Nephron progenitor cell (in vitro differentiated cells): ENCODE measurements around the gene PDIA6.

Experiments used
- DNase-seq: peaks from one replicate; pipeline ENCODE4 v3.0.0; 2021
- H3K27ac Mint-ChIP-seq: 2 replicates; pipeline ENCODE4 v1.8.0; 2021; ENCODE audit warnings: mild to moderate bottlenecking, moderate library complexity, mixed read lengths
- H3K27me3 Mint-ChIP-seq: 2 replicates; pipeline ENCODE4 v1.8.0; 2021; ENCODE audit warnings: mild to moderate bottlenecking, low read depth, mixed read lengths; ENCODE audit not compliant: poor library complexity
- H3K36me3 Mint-ChIP-seq: 2 replicates; pipeline ENCODE4 v1.8.0; 2021; ENCODE audit warnings: low read depth, mixed read lengths
- H3K4me1 Mint-ChIP-seq: 2 replicates; pipeline ENCODE4 v1.8.0; 2021; ENCODE audit warnings: mixed read lengths
- H3K4me3 Mint-ChIP-seq: 2 replicates; pipeline ENCODE4 v1.8.0; 2021; ENCODE audit warnings: mild to moderate bottlenecking, moderate library complexity, mixed read lengths
- H3K9me3 Mint-ChIP-seq: 2 replicates; pipeline ENCODE4 v1.8.0; 2021; ENCODE audit warnings: mild to moderate bottlenecking, moderate library complexity, mixed read lengths
- TF ChIP-seq, protein P1 (sequence below): fragments of 200-600 bp; sonication (generic); IDR thresholded peaks from 2 replicates; pipeline ENCODE4 v1.5.0; 2021; ENCODE audit warnings: antibody characterized with exemption

PDIA6 gene

GRCh38 chr2:10779776-10780490 is 32.7 kb downstream of the PDIA6 start:
- no peaks in the 10 kb centered on the region for H3K9me3 Mint-ChIP-seq
- TF ChIP-seq, protein P1, sequence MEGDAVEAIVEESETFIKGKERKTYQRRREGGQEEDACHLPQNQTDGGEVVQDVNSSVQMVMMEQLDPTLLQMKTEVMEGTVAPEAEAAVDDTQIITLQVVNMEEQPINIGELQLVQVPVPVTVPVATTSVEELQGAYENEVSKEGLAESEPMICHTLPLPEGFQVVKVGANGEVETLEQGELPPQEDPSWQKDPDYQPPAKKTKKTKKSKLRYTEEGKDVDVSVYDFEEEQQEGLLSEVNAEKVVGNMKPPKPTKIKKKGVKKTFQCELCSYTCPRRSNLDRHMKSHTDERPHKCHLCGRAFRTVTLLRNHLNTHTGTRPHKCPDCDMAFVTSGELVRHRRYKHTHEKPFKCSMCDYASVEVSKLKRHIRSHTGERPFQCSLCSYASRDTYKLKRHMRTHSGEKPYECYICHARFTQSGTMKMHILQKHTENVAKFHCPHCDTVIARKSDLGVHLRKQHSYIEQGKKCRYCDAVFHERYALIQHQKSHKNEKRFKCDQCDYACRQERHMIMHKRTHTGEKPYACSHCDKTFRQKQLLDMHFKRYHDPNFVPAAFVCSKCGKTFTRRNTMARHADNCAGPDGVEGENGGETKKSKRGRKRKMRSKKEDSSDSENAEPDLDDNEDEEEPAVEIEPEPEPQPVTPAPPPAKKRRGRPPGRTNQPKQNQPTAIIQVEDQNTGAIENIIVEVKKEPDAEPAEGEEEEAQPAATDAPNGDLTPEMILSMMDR, result no peak
- no peak overlapping the region for H3K4me3 Mint-ChIP-seq
- peaks cover 53% of the 10 kb centered on the region for H3K36me3 Mint-ChIP-seq
- no peak for DNase-seq
- no peaks in the 10 kb centered on the region for H3K27me3 Mint-ChIP-seq
- peaks cover 7% of the 10 kb centered on the region for H3K4me1 Mint-ChIP-seq
- peak overlapping the region; percentile 24 for H3K27ac Mint-ChIP-seq

DNA sequence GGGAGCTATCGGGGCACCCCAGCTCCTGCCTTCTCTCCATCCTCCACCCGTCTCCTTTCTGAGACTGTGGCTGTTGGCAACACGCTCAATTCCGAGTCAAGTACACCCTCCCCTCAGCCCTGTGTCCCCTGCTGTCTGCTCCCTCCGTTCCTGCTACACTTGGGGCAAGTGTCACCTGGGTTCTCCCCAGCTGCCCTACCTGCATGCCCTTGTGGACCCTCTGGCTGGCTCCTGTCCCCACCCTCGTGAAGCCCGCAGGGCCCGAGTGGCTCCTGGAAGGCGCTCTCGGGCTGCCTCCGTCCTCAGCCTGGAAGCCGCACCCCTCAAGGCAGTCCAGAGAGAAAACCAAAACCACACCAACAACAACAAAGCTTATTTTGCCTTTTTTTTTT is 33.9 kb downstream of the PDIA6 start:
- no peak overlapping the region for H3K4me3 Mint-ChIP-seq
- peak overlapping the region; percentile 48 for H3K27ac Mint-ChIP-seq
- H3K9me3 Mint-ChIP-seq, result no peaks in the 10 kb centered on the region
- peaks cover 41% of the 10 kb centered on the region for H3K36me3 Mint-ChIP-seq
- peaks cover 19% of the 10 kb centered on the region for H3K4me1 Mint-ChIP-seq
- no peaks in the 10 kb centered on the region for H3K27me3 Mint-ChIP-seq
- TF ChIP-seq, protein P1, result no peak
- no peak for DNase-seq

DNA sequence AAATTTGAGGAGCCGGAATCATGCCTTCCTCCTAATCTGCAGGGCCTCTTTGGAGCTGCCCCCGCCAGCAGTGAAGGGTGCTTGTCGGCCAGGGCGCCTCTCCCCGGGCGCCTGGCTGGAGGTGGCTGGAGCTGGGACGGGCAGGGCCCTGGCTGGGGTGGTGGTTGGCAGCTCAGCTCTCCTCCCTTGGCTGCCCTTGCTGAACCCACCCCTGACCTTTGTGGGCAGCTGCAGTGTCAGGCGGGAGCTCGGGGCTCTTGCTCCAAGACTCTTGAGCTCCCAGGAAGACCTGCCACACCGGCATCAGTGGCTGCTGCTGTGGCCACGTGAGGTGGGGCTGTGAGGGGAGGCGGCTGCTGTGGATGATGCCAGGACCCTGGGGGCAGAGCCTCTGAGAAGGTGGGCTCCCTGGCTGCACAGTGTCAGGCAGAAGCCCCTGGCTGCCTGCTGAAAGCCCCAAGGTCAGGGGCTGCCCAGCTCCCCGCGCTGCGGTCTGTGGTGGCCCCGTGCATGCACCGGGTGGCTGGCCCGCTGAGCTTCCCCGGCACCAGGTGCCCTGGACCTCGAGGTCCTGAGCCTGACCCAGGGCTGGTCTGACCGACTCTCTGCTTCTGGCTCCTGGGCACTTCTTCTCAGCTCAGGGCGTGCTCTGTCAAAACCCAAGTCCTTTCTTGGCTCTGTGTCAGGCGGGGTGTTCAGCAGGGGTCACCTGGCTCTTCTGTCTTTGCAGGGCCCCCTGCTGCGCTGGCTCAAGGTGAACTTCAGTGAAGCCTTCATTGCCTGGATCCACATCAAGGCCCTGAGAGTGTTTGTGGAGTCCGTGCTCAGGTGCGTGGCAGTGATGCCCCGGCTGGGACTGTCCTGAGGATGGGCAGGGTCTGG is 34.5 kb downstream of the PDIA6 start:
- no peak overlapping the region for H3K4me3 Mint-ChIP-seq
- no peak for DNase-seq
- TF ChIP-seq, protein P1, result no peak

DNA sequence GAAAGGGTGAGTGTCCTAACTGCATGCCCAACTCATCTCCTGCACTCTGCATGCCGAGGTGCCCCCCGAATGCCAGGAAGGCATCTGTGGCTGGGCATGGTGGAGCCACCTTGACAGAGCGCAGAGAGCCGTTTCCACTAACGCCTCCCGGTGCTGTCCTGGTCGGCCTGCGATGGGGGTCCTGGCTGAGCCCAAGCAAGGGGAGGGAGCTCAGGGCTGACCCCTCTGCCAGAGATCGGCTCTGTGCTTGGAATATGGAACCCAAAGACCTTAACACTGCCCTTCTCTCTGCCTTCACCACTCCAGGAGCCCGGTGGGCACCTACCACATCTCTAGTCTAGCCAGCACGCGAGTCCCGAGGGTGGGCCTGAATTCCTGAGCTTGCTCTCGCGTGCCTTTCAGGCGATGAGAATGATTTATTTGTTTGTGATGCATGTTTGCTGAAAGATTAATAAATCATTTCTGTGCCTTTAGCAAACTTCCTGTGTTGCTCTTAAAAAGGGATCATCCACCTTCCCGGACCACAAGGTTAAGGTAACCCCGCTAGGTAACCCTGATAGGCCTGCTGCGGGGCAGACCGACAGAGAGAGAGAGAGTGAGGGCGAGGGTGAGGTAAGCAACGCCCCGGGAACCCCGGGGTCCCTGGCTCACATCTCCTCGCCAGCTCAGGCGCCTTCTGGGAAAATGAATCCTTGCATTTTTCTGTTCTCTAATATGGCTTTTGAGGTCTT is 35.3 kb downstream of the PDIA6 start:
- peaks cover 29% of the 10 kb centered on the region for H3K36me3 Mint-ChIP-seq
- peaks cover 6% of the 10 kb centered on the region for H3K27me3 Mint-ChIP-seq
- DNase-seq, result no peak
- H3K4me3 Mint-ChIP-seq, result no peak overlapping the region
- H3K4me1 Mint-ChIP-seq, result peaks cover 28% of the 10 kb centered on the region
- TF ChIP-seq, protein P1, result no peak
- H3K9me3 Mint-ChIP-seq, result no peaks in the 10 kb centered on the region
- peak overlapping the region; percentile 98 for H3K27ac Mint-ChIP-seq

More for the DNA sequence above, 34.5 kb downstream of the PDIA6 start:
- Mint-ChIP-seq H3K4me1 (peaks cover 24% of the 10 kb centered on the region), H3K9me3 (no peaks in the 10 kb centered on the region), H3K36me3 (peaks cover 34% of the 10 kb centered on the region), H3K27ac (peak overlapping the region; percentile 98), H3K27me3 (peaks cover 1% of the 10 kb centered on the region)

- H3K36me3 Mint-ChIP-seq, result peaks cover 20% of the 10 kb centered on the region
- DNase-seq, result no peak
- TF ChIP-seq, protein P1, result no peak
- no peaks in the 10 kb centered on the region for H3K9me3 Mint-ChIP-seq
- H3K4me3 Mint-ChIP-seq, result no peak overlapping the region
- H3K27me3 Mint-ChIP-seq, result peaks cover 6% of the 10 kb centered on the region
- no peak overlapping the region for H3K27ac Mint-ChIP-seq
- H3K4me1 Mint-ChIP-seq, result peaks cover 28% of the 10 kb centered on the region
These were observed 36.2 kb downstream of the PDIA6 start for GRCh38 chr2:10776231-10776977.
